ENCODE results near the gene PAX2.

- TF ChIP-seq CTCF (IDR thresholded peaks at IDR 0.05; ENCODE audit: insufficient read depth, low read length, poor library complexity, severe bottlenecking) (no peak), EZH2phosphoT487 (conservative IDR thresholded peaks at IDR 0.05; ENCODE audit: low read length) (no peak)
These were observed 21.4 kb upstream of the PAX2 start for GRCh38 chr10:100723770-100724530.
